Thyroid gland (tissue), 4 donors: Measurements from ENCODE around the gene VHLL.

Source experiments
- CTCF ChIP-seq, 6 experiments: fragments of 200-600 bp in 3 of 6; fragments of 450-650 bp in 3 of 6; sonication (generic) in 3 of 6; IDR thresholded peaks; one replicate each; pipeline ENCODE4 v1.5.1; 2016 to 2019; ENCODE audit warnings: antibody characterized with exemption in 6 of 6, mild to moderate bottlenecking in 2 of 6, inconsistent platforms in 1 of 6, moderate library complexity in 1 of 6
- POLR2A ChIP-seq, 2 donors: fragments of 450-650 bp; IDR thresholded peaks; one replicate each; pipeline ENCODE4 v1.6.1; 2017; ENCODE audit warnings: antibody characterized with exemption in 2 of 2, mild to moderate bottlenecking in 2 of 2, moderate library complexity in 1 of 2

GRCh38 chr1:156308078-156308477 is 9.0 kb upstream of the VHLL start:
- TF ChIP-seq CTCF (IDR thresholded peaks at IDR 0.05) (no peak), POLR2A (IDR thresholded peaks at IDR 0.05) (no peak)
